A673 (cell line): ENCODE measurements around the gene AQP4. TPM values are rescaled to one million over a fixed set of nuclear protein-coding genes. Genes with fewer than 3 reads are reported as not detected.

ENCODE experiments used
- BruUV-seq: library from RNA; stranded (reverse); fragments of 400-500 nt; replicated peaks from 2 replicates; lab custom pipeline; 2021; lab: Mats Ljungman, UMichigan
- CTCF ChIA-PET: fragments of 300-600 bp; sonication (Branson Sonifier 250); formaldehyde crosslinking; loops from one replicate; lab custom pipeline; 2022; ENCODE audit warnings: antibody characterized with exemption; lab: Charles Lee
- POLR2A ChIA-PET: fragments of 300-600 bp; sonication (Branson Sonifier 250); formaldehyde crosslinking; loops from one replicate; lab custom pipeline; 2022; ENCODE audit warnings: antibody characterized with exemption; ENCODE audit not compliant: low non-redundant PET; lab: Charles Lee
- DNase-seq: peaks from one replicate; pipeline ENCODE4 v3.0.0-alpha.2; 2015; ENCODE audit warnings: low spot score
- H3K27ac ChIP-seq: fragments of 200-600 bp; sonication (generic); 2 replicates; pipeline ENCODE4 v1.5.1; 2016; ENCODE audit warnings: mixed run types, low read depth, mild to moderate bottlenecking, mixed read lengths, antibody characterized with exemption, low read length; ENCODE audit not compliant: poor library complexity, severe bottlenecking
- H3K27me3 ChIP-seq: fragments of 200-600 bp; sonication (generic); replicated peaks from 2 replicates; pipeline ENCODE4 v1.6.1; 2017; ENCODE audit warnings: mixed run types, low read depth, mild to moderate bottlenecking, mixed read lengths, antibody characterized with exemption, low read length; ENCODE audit not compliant: insufficient read depth, poor library complexity
- H3K36me3 ChIP-seq: fragments of 200-600 bp; sonication (generic); 2 replicates; pipeline ENCODE4 v1.6.1; 2016; ENCODE audit warnings: mixed run types, mild to moderate bottlenecking, mixed read lengths, antibody characterized with exemption, low read length; ENCODE audit not compliant: insufficient read depth, poor library complexity, severe bottlenecking
- H3K4me1 ChIP-seq: fragments of 200-600 bp; sonication (generic); 2 replicates; pipeline ENCODE4 v1.6.1; 2017; ENCODE audit warnings: mixed run types, mild to moderate bottlenecking, mixed read lengths, antibody characterized with exemption, low read length; ENCODE audit not compliant: insufficient read depth, poor library complexity, severe bottlenecking
- H3K4me3 ChIP-seq: fragments of 200-600 bp; sonication (generic); 2 replicates; pipeline ENCODE4 v1.5.1; 2016; ENCODE audit warnings: low read depth, mixed run types, mild to moderate bottlenecking, mixed read lengths, low read length; ENCODE audit not compliant: poor library complexity, severe bottlenecking
- H3K9me3 ChIP-seq: fragments of 200-600 bp; sonication (generic); 2 replicates; pipeline ENCODE4 v1.6.1; 2016; ENCODE audit warnings: mixed run types, low read depth, mild to moderate bottlenecking, mixed read lengths, antibody characterized with exemption, low read length; ENCODE audit not compliant: poor library complexity, severe bottlenecking
- CTCF ChIP-seq: fragments of 300-800, 200-600 bp; sonication (generic); conservative IDR thresholded peaks from 2 replicates; pipeline ENCODE4 v1.5.1; 2017; ENCODE audit warnings: low read depth, mild to moderate bottlenecking, antibody characterized with exemption, low read length, moderate library complexity, mixed read lengths
- EZH2 ChIP-seq: fragments of 200-600 bp; sonication (generic); IDR thresholded peaks from 2 replicates; pipeline ENCODE4 v1.6.1; 2017; ENCODE audit warnings: borderline replicate concordance, low read depth, mild to moderate bottlenecking, mixed read lengths, antibody characterized with exemption, low read length; ENCODE audit not compliant: poor library complexity, severe bottlenecking
- intact Hi-C: fragments of 100-400 bp; cut with micrococcal nuclease; formaldehyde crosslinking; loops from one replicate; pipeline ENCODE4 v1.10.0; 2022; ENCODE audit not compliant: unreplicated experiment
- total RNA-seq: library from RNA; stranded (reverse); gene quantifications from 2 replicates; pipeline ENCODE4 v1.2.3, GENCODE V29; 2021

The AQP4 gene
- total RNA-seq, 1 experiment from 2014 or later, result not detected

GRCh38 chr18:26854292-26854881 lies 11.1 kb downstream of the AQP4 start:
- no TSS peak for BruUV-seq
- no peaks in the 10 kb centered on the region for H3K9me3 ChIP-seq
- POLR2A ChIA-PET, result no interaction called here

GRCh38 chr18:26853401-26853800 lies 12.1 kb downstream of the AQP4 start:
- BruUV-seq, result no TSS peak
- ChIA-PET CTCF (no interaction called here), POLR2A (no interaction called here)
- Histone ChIP-seq H3K9me3 (no peaks in the 10 kb centered on the region), H3K4me3 (no peak overlapping the region), H3K4me1 (no peaks in the 10 kb centered on the region), H3K36me3 (no peaks in the 10 kb centered on the region), H3K27me3 (no peaks in the 10 kb centered on the region), H3K27ac (no peak overlapping the region)
- TF ChIP-seq EZH2 (no peak), CTCF (no peak)
- intact Hi-C loops, result no loop called here
- DNase-seq, result no peak

More at GRCh38 chr18:26854292-26854881, 11.1 kb downstream of the AQP4 start:
- no peak overlapping the region for H3K4me3 ChIP-seq
- no peaks in the 10 kb centered on the region for H3K27me3 ChIP-seq
- intact Hi-C loops, result no loop called here
- TF ChIP-seq CTCF (no peak), EZH2 (no peak)
- CTCF ChIA-PET, result no interaction called here
- no peak overlapping the region for H3K27ac ChIP-seq
- H3K36me3 ChIP-seq, result no peaks in the 10 kb centered on the region
- no peak for DNase-seq
- H3K4me1 ChIP-seq, result no peaks in the 10 kb centered on the region

GRCh38 chr18:26843760-26844159 lies 21.7 kb downstream of the AQP4 start:
- Histone ChIP-seq H3K27ac (no peak overlapping the region), H3K9me3 (no peaks in the 10 kb centered on the region), H3K36me3 (no peaks in the 10 kb centered on the region), H3K4me3 (no peak overlapping the region), H3K27me3 (no peaks in the 10 kb centered on the region), H3K4me1 (no peaks in the 10 kb centered on the region)
- ChIA-PET POLR2A (no interaction called here), CTCF (no interaction called here)
- no peak for DNase-seq
- no TSS peak for BruUV-seq
- intact Hi-C loops, result no loop called here
- TF ChIP-seq EZH2 (no peak), CTCF (no peak)
